GM21360 (cell line): Measurements from ENCODE around the gene TRIM65.
"Not testable (repeated sequence)": the region's sequence is repeated elsewhere in the genome, so short reads cannot be mapped to it uniquely, and the experiment has no call there.

Experiments
- ATAC-seq: cut with Tn5 transposase; IDR thresholded peaks from one replicate; pipeline ENCODE4 v1.9.1; 2021; ENCODE audit warnings: mild to moderate bottlenecking, moderate library complexity; ENCODE audit not compliant: unreplicated experiment

TRIM65 gene

GRCh38 chr17:75897160-75898019, 639 bp upstream of the TRIM65 start:
- ATAC-seq = peak; percentile 19

- ATAC-seq = no peak
Measured at GRCh38 chr17:75895370-75896155, 1.2 kb downstream of the TRIM65 start.

- no peak for ATAC-seq
Measured at GRCh38 chr17:75894049-75894733, 2.6 kb downstream of the TRIM65 start.

- ATAC-seq = no peak
Measured at GRCh38 chr17:75893305-75894048, 3.3 kb downstream of the TRIM65 start.

- no peak for ATAC-seq
Measured at GRCh38 chr17:75892556-75893224, 4.1 kb downstream of the TRIM65 start.

- ATAC-seq = no peak
Measured at GRCh38 chr17:75891605-75892555, 4.9 kb downstream of the TRIM65 start.

- no peak for ATAC-seq
Measured at GRCh38 chr17:75891022-75891604, 5.6 kb downstream of the TRIM65 start.

GRCh38 chr17:75889454-75889853, 7.3 kb downstream of the TRIM65 start:
- no peak for ATAC-seq

- no peak for ATAC-seq
Measured at GRCh38 chr17:75888484-75888883, 8.3 kb downstream of the TRIM65 start.

- ATAC-seq = not testable (repeated sequence)
Measured at GRCh38 chr17:75885860-75886259, 10.9 kb downstream of the TRIM65 start.

GRCh38 chr17:75885431-75885830, 11.3 kb downstream of the TRIM65 start:
- ATAC-seq = no peak

- no peak for ATAC-seq
Measured at GRCh38 chr17:75881678-75882454, 14.9 kb downstream of the TRIM65 start.

- no peak for ATAC-seq
Measured at GRCh38 chr17:75880266-75880665, 16.5 kb downstream of the TRIM65 start.

- no peak for ATAC-seq
Measured at GRCh38 chr17:75878174-75878998, 18.4 kb downstream of the TRIM65 start, which contains the start of gene TRIM47. Gene TRIM47 (minus strand): TSS chr17:75878581. CDS start chr17:75878548, 33 bp downstream.

- ATAC-seq = no peak
Measured at GRCh38 chr17:75877752-75878173, 19.0 kb downstream of the TRIM65 start.

- no peak for ATAC-seq
Measured at GRCh38 chr17:75876938-75877751, 19.6 kb downstream of the TRIM65 start.
